GM19023 (cell line): Measurements from ENCODE around the gene UCKL1.

Experiments used
- ATAC-seq: cut with Tn5 transposase; IDR thresholded peaks from one replicate; pipeline ENCODE4 v1.9.1; 2021; ENCODE audit warnings: mild to moderate bottlenecking, moderate library complexity; ENCODE audit not compliant: unreplicated experiment

Gene UCKL1

GRCh38 chr20:63959699-63960075 lies 3.5 kb upstream of the UCKL1 start:
- no peak for ATAC-seq

GRCh38 chr20:63958964-63959698 lies 2.9 kb upstream of the UCKL1 start:
- ATAC-seq = no peak

- no peak for ATAC-seq
Observed at GRCh38 chr20:63958471-63958870, 2.3 kb upstream of the UCKL1 start.

GRCh38 chr20:63957690-63958441 lies 1.6 kb upstream of the UCKL1 start:
- no peak for ATAC-seq

GRCh38 chr20:63957004-63957689 lies 931 bp upstream of the UCKL1 start:
- no peak for ATAC-seq

- peak; percentile 3 for ATAC-seq
Observed at GRCh38 chr20:63956664-63957003, 418 bp upstream of the UCKL1 start.

- no peak for ATAC-seq
Observed at GRCh38 chr20:63955281-63955826, 862 bp downstream of the UCKL1 start.

GRCh38 chr20:63953764-63954429 lies 2.3 kb downstream of the UCKL1 start:
- ATAC-seq = no peak

- no peak for ATAC-seq
Observed at GRCh38 chr20:63952769-63953168, 3.4 kb downstream of the UCKL1 start.

- ATAC-seq = no peak
Observed at GRCh38 chr20:63952210-63952535, 4.0 kb downstream of the UCKL1 start.

GRCh38 chr20:63951398-63952209 lies 4.6 kb downstream of the UCKL1 start:
- ATAC-seq = no peak

GRCh38 chr20:63950701-63951397 lies 5.4 kb downstream of the UCKL1 start:
- no peak for ATAC-seq

GRCh38 chr20:63947638-63948456 lies 8.4 kb downstream of the UCKL1 start:
- ATAC-seq = no peak

GRCh38 chr20:63946986-63947637 lies 9.1 kb downstream of the UCKL1 start:
- no peak for ATAC-seq

GRCh38 chr20:63945921-63946920 lies 10.0 kb downstream of the UCKL1 start:
- ATAC-seq = no peak

GRCh38 chr20:63945031-63945658 lies 11.1 kb downstream of the UCKL1 start:
- ATAC-seq = no peak
